ENCODE measurements around the gene MTMR3.

GRCh38 chr22:29871684-29872083, 11.3 kb upstream of the MTMR3 start:
- no peak for TF ChIP-seq SIN3A (IDR thresholded peaks at IDR 0.05; ENCODE audit: borderline replicate concordance, insufficient read depth, low read length)
- no peak for TF ChIP-seq REST (IDR thresholded peaks at IDR 0.05; ENCODE audit: insufficient read depth in 1 of 2, low read depth in 2 of 2, low read length in 2 of 2)
- no peak for TF ChIP-seq TAF1 (IDR thresholded peaks at IDR 0.05; ENCODE audit: borderline replicate concordance, insufficient read depth, low read length)
- TF ChIP-seq POLR2AphosphoS5 (IDR thresholded peaks at IDR 0.05; ENCODE audit: low read depth, low read length), result no peak

Measured in PFSK-1 (cell line).